H1 (cell line): ENCODE data around the gene SLC25A11. TPM values are rescaled to one million over a fixed set of nuclear protein-coding genes. Genes with fewer than 3 reads are reported as not detected.

Experiments used
- CTCF ChIA-PET: fragments of 300-600 bp; sonication (Branson Sonifier 250); formaldehyde crosslinking; loops from one replicate; lab custom pipeline; 2021; ENCODE audit not compliant: partially characterized antibody; lab: Charles Lee
- POLR2A ChIA-PET: fragments of 300-600 bp; sonication (Branson Sonifier 250); formaldehyde crosslinking; loops from one replicate; lab custom pipeline; 2021; ENCODE audit warnings: inconsistent platforms; ENCODE audit not compliant: partially characterized antibody; lab: Charles Lee
- DNase-seq, 2 experiments: peaks; one replicate each; pipeline versions ENCODE4 v3.0.0 to v3.0.0-alpha.2; 2010 to 2022; ENCODE audit warnings: low spot score in 2 of 2, low read depth in 1 of 2, mixed read lengths in 1 of 2
- FAIRE-seq: peaks from 2 replicates; lab custom pipeline; 2011; peaks lifted over from hg19 to GRCh38; lab: Jason Lieb, UNC
- H2AFZ ChIP-seq: 2 replicates; pipeline ENCODE4 v1.8.1; 2012; ENCODE audit warnings: low read length, inconsistent platforms
- H2AK5ac ChIP-seq: 2 replicates; pipeline ENCODE4 v1.6.1; 2013; ENCODE audit warnings: low read depth, low read length
- H2BK120ac ChIP-seq: replicated peaks from 2 replicates; pipeline ENCODE3; 2013; ENCODE audit warnings: low read depth, low read length, inconsistent platforms
- H2BK12ac ChIP-seq: 2 replicates; pipeline ENCODE4 v1.6.1; 2013; ENCODE audit warnings: low read depth, low read length
- H2BK15ac ChIP-seq: 2 replicates; pipeline ENCODE4 v1.6.1; 2013; ENCODE audit warnings: low read length
- H2BK20ac ChIP-seq: 2 replicates; pipeline ENCODE4 v1.6.1; 2013; ENCODE audit warnings: low read length
- H2BK5ac ChIP-seq: 2 replicates; pipeline ENCODE4 v1.6.1; 2013; ENCODE audit warnings: low read depth, low read length
- H3K14ac ChIP-seq: 2 replicates; pipeline ENCODE4 v1.6.1; 2013; ENCODE audit warnings: inconsistent platforms; ENCODE audit not compliant: insufficient read length
- H3K18ac ChIP-seq: 2 replicates; pipeline ENCODE4 v1.6.1; 2013; ENCODE audit warnings: low read length; ENCODE audit errors: extremely low read depth
- H3K23ac ChIP-seq: 2 replicates; pipeline ENCODE4 v1.6.1; 2013; ENCODE audit warnings: inconsistent platforms; ENCODE audit not compliant: insufficient read length
- H3K23me2 ChIP-seq: 2 replicates; pipeline ENCODE4 v1.6.1; 2013; ENCODE audit warnings: low read depth, low read length
- H3K27ac ChIP-seq: 2 replicates; pipeline ENCODE4 v1.6.1; 2011; ENCODE audit warnings: low read depth, low read length, inconsistent platforms
- H3K27me3 ChIP-seq, 4 experiments: replicated peaks in 1 of 4; 1 replicate in 1 of 4; 2 replicates in 3 of 4; pipeline versions ENCODE4 v1.6.1 to v1.8.1; 2011 to 2013; ENCODE audit warnings: low read length in 3 of 4, mild to moderate bottlenecking in 3 of 4, inconsistent platforms in 2 of 4, mixed read lengths in 2 of 4, moderate library complexity in 1 of 4; ENCODE audit not compliant: control insufficient read depth in 3 of 4, insufficient read depth in 3 of 4; ENCODE audit errors: extremely low read depth in 1 of 4
- H3K36me3 ChIP-seq, 4 experiments: 2 replicates each; pipeline versions ENCODE4 v1.6.1 to v1.8.1; 2011 to 2013; ENCODE audit warnings: mild to moderate bottlenecking in 4 of 4, low read length in 3 of 4, moderate library complexity in 2 of 4, control low read depth in 1 of 4, inconsistent platforms in 1 of 4; ENCODE audit not compliant: insufficient read depth in 4 of 4, control insufficient read depth in 2 of 4
- H3K4ac ChIP-seq: replicated peaks from 2 replicates; pipeline ENCODE3; 2013; ENCODE audit warnings: low read length, low read depth, mixed read lengths, inconsistent platforms; ENCODE audit not compliant: insufficient read length
- H3K4me1 ChIP-seq, 4 experiments: replicated peaks in 1 of 4; 1 replicate in 1 of 4; 2 replicates in 3 of 4; pipeline versions ENCODE4 v1.6.1 to v1.8.1; 2011 to 2013; ENCODE audit warnings: low read length in 3 of 4, inconsistent platforms in 2 of 4, mixed read lengths in 1 of 4; ENCODE audit not compliant: insufficient read depth in 4 of 4, control insufficient read depth in 3 of 4
- H3K4me2 ChIP-seq, 2 experiments: 2 replicates each; pipeline versions ENCODE4 v1.6.1 to v1.8.1; 2011 to 2013; ENCODE audit warnings: low read depth in 2 of 2, low read length in 2 of 2, control low read depth in 1 of 2, inconsistent platforms in 1 of 2, mild to moderate bottlenecking in 1 of 2; ENCODE audit not compliant: insufficient read depth in 1 of 2
- H3K4me3 ChIP-seq, 4 experiments: fragments of 200-600, 300-600 bp in 1 of 4; sonication (generic), shearing (Covaris generic), sonication (Bioruptor Twin) in 1 of 4; 2 replicates each; pipeline versions ENCODE4 v1.5.1 to v1.8.1; 2011 to 2016; ENCODE audit warnings: low read length in 4 of 4, low read depth in 3 of 4, control low read depth in 2 of 4, inconsistent platforms in 2 of 4, mild to moderate bottlenecking in 2 of 4, mixed read lengths in 1 of 4, moderate library complexity in 1 of 4; ENCODE audit not compliant: insufficient read depth in 2 of 4; ENCODE audit errors: extremely low read depth in 1 of 4
- H3K56ac ChIP-seq: replicated peaks from 2 replicates; pipeline ENCODE3; 2013; ENCODE audit warnings: low read depth, mild to moderate bottlenecking, mixed read lengths, low read length, inconsistent platforms; ENCODE audit not compliant: insufficient read length
- H3K79me1 ChIP-seq: 2 replicates; pipeline ENCODE4 v1.6.1; 2013; ENCODE audit warnings: low read depth, low read length, control low read depth
- H3K79me2 ChIP-seq, 2 experiments: 2 replicates each; pipeline versions ENCODE4 v1.6.1 to v1.8.1; 2012 to 2013; ENCODE audit warnings: low read length in 2 of 2, mild to moderate bottlenecking in 2 of 2, inconsistent platforms in 1 of 2; ENCODE audit not compliant: insufficient read depth in 2 of 2, control insufficient read depth in 1 of 2
- H3K9ac ChIP-seq, 4 experiments: replicated peaks in 1 of 4; 1 replicate in 1 of 4; 2 replicates in 3 of 4; pipeline versions ENCODE4 v1.6.1 to v1.8.1; 2011 to 2013; ENCODE audit warnings: low read depth in 3 of 4, low read length in 3 of 4, control low read depth in 2 of 4, mild to moderate bottlenecking in 2 of 4, moderate library complexity in 2 of 4, inconsistent platforms in 1 of 4; ENCODE audit errors: extremely low read depth in 1 of 4
- H3K9me3 ChIP-seq, 2 experiments: 2 replicates each; pipeline versions ENCODE4 v1.6.1 to v1.8.1; 2012 to 2013; ENCODE audit warnings: mild to moderate bottlenecking in 2 of 2, moderate library complexity in 2 of 2, control low read depth in 1 of 2, inconsistent platforms in 1 of 2, low read depth in 1 of 2, low read length in 1 of 2, mixed read lengths in 1 of 2; ENCODE audit not compliant: insufficient read depth in 2 of 2
- H4K20me1 ChIP-seq, 2 experiments: replicated peaks in 1 of 2; 2 replicates each; pipeline versions ENCODE3 to v1.8.1; 2011 to 2013; ENCODE audit warnings: inconsistent platforms in 2 of 2, low read length in 2 of 2, mild to moderate bottlenecking in 1 of 2; ENCODE audit not compliant: insufficient read depth in 2 of 2, control insufficient read depth in 1 of 2
- H4K5ac ChIP-seq: 2 replicates; pipeline ENCODE4 v1.6.1; 2013; ENCODE audit warnings: low read length, low read depth, mixed read lengths, inconsistent platforms; ENCODE audit not compliant: insufficient read length
- H4K8ac ChIP-seq: 2 replicates; pipeline ENCODE4 v1.8.0; 2013; ENCODE audit warnings: mild to moderate bottlenecking, moderate library complexity, low read length, inconsistent platforms; ENCODE audit not compliant: insufficient read depth; ENCODE audit errors: extremely low read depth
- H4K91ac ChIP-seq: replicated peaks from 2 replicates; pipeline ENCODE3; 2013; ENCODE audit warnings: low read length, mixed read lengths, inconsistent platforms; ENCODE audit not compliant: insufficient read length
- ASH2L ChIP-seq: fragments of 200-600, 300-600 bp; sonication (generic); IDR thresholded peaks from one replicate; pipeline ENCODE4 v1.7.1; 2017; ENCODE audit warnings: low read length
- ATF2 ChIP-seq: IDR thresholded peaks from 2 replicates; pipeline ENCODE4 v1.6.1; 2012; ENCODE audit warnings: low read length, inconsistent platforms
- CEBPB ChIP-seq: IDR thresholded peaks from 2 replicates; pipeline ENCODE4 v1.6.1; 2012; ENCODE audit warnings: low read depth, low read length
- CREB1 ChIP-seq: IDR thresholded peaks from 2 replicates; pipeline ENCODE4 v1.6.1; 2012; ENCODE audit warnings: inconsistent platforms
- GTF2F1 ChIP-seq: IDR thresholded peaks from 2 replicates; pipeline ENCODE4 v1.6.1; 2012; ENCODE audit warnings: low read depth, low read length, improper control_type of control experiment, borderline replicate concordance
- SIRT6 ChIP-seq: IDR thresholded peaks from one replicate; pipeline ENCODE4 v1.7.1; 2012; ENCODE audit warnings: low read length, inconsistent platforms
- SP2 ChIP-seq: IDR thresholded peaks from 2 replicates; pipeline ENCODE4 v1.6.1; 2012; ENCODE audit warnings: mild to moderate bottlenecking, low read length, inconsistent platforms
- USF2 ChIP-seq: IDR thresholded peaks from 2 replicates; pipeline ENCODE4 v1.6.1; 2011; ENCODE audit warnings: low read length, improper control_type of control experiment
- WGBS, 2 experiments: shearing (Covaris generic) in 1 of 2; methylation state at CpG; one replicate each; pipeline versions ENCODE4 v1.1.6 to v1.1.7; 2013 to 2015; ENCODE audit warnings: low lambda C conversion rate in 2 of 2, mixed read lengths in 2 of 2, inconsistent platforms in 1 of 2, low coverage in 1 of 2, missing lambda C conversion rate in 1 of 2; ENCODE audit not compliant: insufficient replicate concordance in 2 of 2, insufficient coverage in 1 of 2, insufficient read length in 1 of 2; ENCODE audit errors: extremely low coverage in 1 of 2, missing lambda C conversion rate in 1 of 2; 5-methylcytosine and 5-hydroxymethylcytosine counted together
- polyA plus RNA-seq, 7 experiments: library from polyadenylated mRNA; depleted of rRNA in 3 of 7; stranded (reverse) in 5 of 7; unstranded in 2 of 7; fragments of >200 nt in 5 of 7; fragments of 200-250 nt in 2 of 7; gene quantifications; 1 replicate in 5 of 7; 2 replicates in 1 of 7; 4 replicates in 1 of 7; pipeline versions ENCODE4 v1.2.1 to v1.2.3, GENCODE V29; 2011 to 2013; ENCODE audit warnings: missing spikeins in 2 of 7, mixed read lengths in 2 of 7
- total RNA-seq: library from RNA; stranded (reverse); fragmentation: NEBNext Ultra II Directional; extraction: Animal tissue kit (Norgen Biotek cat#: 25700); gene quantifications from 2 replicates; pipeline ENCODE4 v1.2.1, GENCODE V29; 2021

SLC25A11 gene
- total and polyA plus RNA-seq, 2 of the 8 experiments (the other 6 are each of a cell fraction or from before 2014, with no cell fraction given), result 55.9 to 97.0 TPM

- Histone ChIP-seq H4K20me1 (peaks cover 0 to 6% of the 10 kb centered on the region in 2 experiments), H3K23ac (no peak overlapping the region), H3K79me2 (peaks cover 0 to 34% of the 10 kb centered on the region in 2 experiments; a peak in 3 of 4 replicates), H4K5ac (peak overlapping the region; percentile 73), H4K8ac (peak overlapping the region; percentile 92), H3K4me2 (peak overlapping the region; percentile 93 to 96), H3K36me3 (peaks cover 15 to 30% (median 23%) of the 10 kb centered on the region in 4 experiments), H2BK12ac (no peak overlapping the region), H3K18ac (peak overlapping the region; percentile 41), H2AK5ac (no peak overlapping the region; the same call in 1 of the 2 replicates), H3K9me3 (no peaks in the 10 kb centered on the region), H3K9ac (peak overlapping the region; percentile 68 to 93 (median 86)), H4K91ac (no peak overlapping the region), H3K27ac (peak overlapping the region; percentile 88), H2BK5ac (peak overlapping the region; percentile 97), H3K14ac (no peak overlapping the region), H3K23me2 (peaks cover 19% of the 10 kb centered on the region), H2AFZ (no peak overlapping the region), H3K56ac (peak overlapping the region; percentile 50), H3K4me1 (peaks cover 0 to 11% (median 6%) of the 10 kb centered on the region in 4 experiments; a peak in 5 of 7 replicates), H2BK20ac (no peak overlapping the region), H3K4me3 (peak overlapping the region; percentile 85 to 94 (median 90)), H2BK15ac (no peak overlapping the region), H3K79me1 (peaks cover 9% of the 10 kb centered on the region), H3K27me3 (no peaks in the 10 kb centered on the region), H2BK120ac (no peak overlapping the region), H3K4ac (peak overlapping the region; percentile 0)
- TF ChIP-seq SP2 (no peak), ASH2L (peak; percentile 22), CEBPB (peak; percentile 48; the same call in 1 of the 2 replicates), USF2 (no peak), GTF2F1 (no peak), SIRT6 (no peak), CREB1 (0 out of 2 replicates have a peak, but pooled peaks have one; percentile 3), ATF2 (no peak)
- ChIA-PET CTCF (interaction anchor here (0.9 to 5.9 kb wide), 13 partner anchors 10 to 60 kb away, joined by 3 to 26 read pairs (median 4); partner anchors contain the start of genes CHRNE, ENO3 and SPAG7), POLR2A (interaction anchor here (0.9 to 27.4 kb wide), 19 partner anchors 11 to 215 kb away, joined by 3 to 987 read pairs (median 9); partner anchors contain the start of genes C17orf107, CAMTA2, CHRNE and ENO3)
- no peak for FAIRE-seq
- DNase-seq, result no peak
- 1% methylated on average over 16 of the region's 16 CpGs; no CpG with 5 or more reads in 1 of the 2 experiments for WGBS, 2 experiments
Observed at GRCh38 chr17:4939546-4939795, 375 bp downstream of the SLC25A11 start.
